HL-60 (cell line): ENCODE data around the gene C14orf39.

Source experiments
- POLR2AphosphoS5 ChIP-seq: IDR thresholded peaks from 2 replicates; pipeline ENCODE4 v1.6.1; 2012; ENCODE audit warnings: low read depth
- TF ChIP-seq, protein P1 (sequence below): IDR thresholded peaks from one replicate; pipeline ENCODE4 v1.5.1; 2011; ENCODE audit warnings: low read length, control low read depth, inconsistent platforms; ENCODE audit not compliant: insufficient read depth
- TF ChIP-seq, protein P2 (sequence below): IDR thresholded peaks from 2 replicates; pipeline ENCODE4 v1.6.1; 2012; ENCODE audit warnings: low read depth; ENCODE audit not compliant: insufficient replicate concordance

DNA sequence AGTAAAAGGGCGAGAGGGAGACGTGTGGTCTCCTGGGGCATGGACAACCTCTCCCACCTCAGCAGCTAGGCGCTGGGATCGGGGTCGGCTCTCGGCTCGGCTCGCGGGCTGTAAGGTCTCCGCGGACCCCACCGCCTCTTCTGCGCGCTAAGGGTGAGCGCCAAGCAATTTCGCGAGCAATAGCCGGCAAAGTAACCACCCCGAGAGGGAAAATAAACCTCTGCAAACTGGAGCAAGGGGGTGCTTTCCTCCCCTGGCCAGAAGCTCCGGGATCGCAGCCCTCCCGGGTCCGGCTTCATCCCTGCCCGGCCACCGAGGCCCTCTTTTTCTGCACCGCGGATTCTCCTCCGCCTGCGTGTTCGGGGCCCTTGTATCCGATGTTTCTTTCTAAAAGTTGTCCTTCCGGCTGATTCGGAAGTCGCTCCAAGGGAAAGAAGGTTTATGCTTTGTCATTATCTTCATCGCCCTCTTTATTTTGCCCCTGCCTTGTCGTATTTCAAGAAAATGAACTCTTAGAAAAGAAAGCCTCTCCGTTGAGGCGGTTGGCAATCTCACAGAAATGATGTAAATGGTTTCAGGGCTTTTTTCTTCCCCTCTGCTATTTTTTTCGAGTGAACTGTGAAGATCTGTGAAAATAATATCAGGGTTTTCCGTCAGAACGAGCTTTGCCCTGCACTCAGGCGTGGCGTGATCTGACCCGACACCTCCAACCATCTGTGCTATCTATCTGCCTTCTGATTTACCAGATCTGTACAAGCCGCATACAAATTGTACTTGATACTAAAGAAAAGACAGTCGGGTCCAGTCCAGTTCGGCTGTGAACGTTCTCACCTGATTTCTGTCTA lies 21.3 kb upstream of the C14orf39 start:
- TF ChIP-seq, protein P1, sequence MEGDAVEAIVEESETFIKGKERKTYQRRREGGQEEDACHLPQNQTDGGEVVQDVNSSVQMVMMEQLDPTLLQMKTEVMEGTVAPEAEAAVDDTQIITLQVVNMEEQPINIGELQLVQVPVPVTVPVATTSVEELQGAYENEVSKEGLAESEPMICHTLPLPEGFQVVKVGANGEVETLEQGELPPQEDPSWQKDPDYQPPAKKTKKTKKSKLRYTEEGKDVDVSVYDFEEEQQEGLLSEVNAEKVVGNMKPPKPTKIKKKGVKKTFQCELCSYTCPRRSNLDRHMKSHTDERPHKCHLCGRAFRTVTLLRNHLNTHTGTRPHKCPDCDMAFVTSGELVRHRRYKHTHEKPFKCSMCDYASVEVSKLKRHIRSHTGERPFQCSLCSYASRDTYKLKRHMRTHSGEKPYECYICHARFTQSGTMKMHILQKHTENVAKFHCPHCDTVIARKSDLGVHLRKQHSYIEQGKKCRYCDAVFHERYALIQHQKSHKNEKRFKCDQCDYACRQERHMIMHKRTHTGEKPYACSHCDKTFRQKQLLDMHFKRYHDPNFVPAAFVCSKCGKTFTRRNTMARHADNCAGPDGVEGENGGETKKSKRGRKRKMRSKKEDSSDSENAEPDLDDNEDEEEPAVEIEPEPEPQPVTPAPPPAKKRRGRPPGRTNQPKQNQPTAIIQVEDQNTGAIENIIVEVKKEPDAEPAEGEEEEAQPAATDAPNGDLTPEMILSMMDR = no peak
- no peak for TF ChIP-seq POLR2AphosphoS5
- TF ChIP-seq, protein P2, sequence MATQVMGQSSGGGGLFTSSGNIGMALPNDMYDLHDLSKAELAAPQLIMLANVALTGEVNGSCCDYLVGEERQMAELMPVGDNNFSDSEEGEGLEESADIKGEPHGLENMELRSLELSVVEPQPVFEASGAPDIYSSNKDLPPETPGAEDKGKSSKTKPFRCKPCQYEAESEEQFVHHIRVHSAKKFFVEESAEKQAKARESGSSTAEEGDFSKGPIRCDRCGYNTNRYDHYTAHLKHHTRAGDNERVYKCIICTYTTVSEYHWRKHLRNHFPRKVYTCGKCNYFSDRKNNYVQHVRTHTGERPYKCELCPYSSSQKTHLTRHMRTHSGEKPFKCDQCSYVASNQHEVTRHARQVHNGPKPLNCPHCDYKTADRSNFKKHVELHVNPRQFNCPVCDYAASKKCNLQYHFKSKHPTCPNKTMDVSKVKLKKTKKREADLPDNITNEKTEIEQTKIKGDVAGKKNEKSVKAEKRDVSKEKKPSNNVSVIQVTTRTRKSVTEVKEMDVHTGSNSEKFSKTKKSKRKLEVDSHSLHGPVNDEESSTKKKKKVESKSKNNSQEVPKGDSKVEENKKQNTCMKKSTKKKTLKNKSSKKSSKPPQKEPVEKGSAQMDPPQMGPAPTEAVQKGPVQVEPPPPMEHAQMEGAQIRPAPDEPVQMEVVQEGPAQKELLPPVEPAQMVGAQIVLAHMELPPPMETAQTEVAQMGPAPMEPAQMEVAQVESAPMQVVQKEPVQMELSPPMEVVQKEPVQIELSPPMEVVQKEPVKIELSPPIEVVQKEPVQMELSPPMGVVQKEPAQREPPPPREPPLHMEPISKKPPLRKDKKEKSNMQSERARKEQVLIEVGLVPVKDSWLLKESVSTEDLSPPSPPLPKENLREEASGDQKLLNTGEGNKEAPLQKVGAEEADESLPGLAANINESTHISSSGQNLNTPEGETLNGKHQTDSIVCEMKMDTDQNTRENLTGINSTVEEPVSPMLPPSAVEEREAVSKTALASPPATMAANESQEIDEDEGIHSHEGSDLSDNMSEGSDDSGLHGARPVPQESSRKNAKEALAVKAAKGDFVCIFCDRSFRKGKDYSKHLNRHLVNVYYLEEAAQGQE = no peak
